HEK293 (cell line): ENCODE results near the gene TAS2R1.

ENCODE experiments used
- CTCF ChIA-PET: fragments of 350-600 bp; formaldehyde crosslinking; extraction: SDS; loops from one replicate; lab custom pipeline; 2021; ENCODE audit warnings: antibody characterized with exemption; lab: Yijun Ruan, JAX
- POLR2A ChIA-PET: fragments of 300-600 bp; formaldehyde crosslinking; extraction: SDS; loops from one replicate; lab custom pipeline; 2020; ENCODE audit warnings: antibody characterized with exemption, inconsistent platforms; lab: Yijun Ruan, JAX
- H3K27ac ChIP-seq: fragments of 200-500 bp; sonication (Bioruptor generic); 2 replicates; pipeline ENCODE4 v1.5.1; 2014; ENCODE audit warnings: low read depth, low read length, control low read depth, inconsistent platforms; ENCODE audit errors: extremely low read depth
- H3K36me3 ChIP-seq, 2 experiments: fragments of 200-500 bp in 1 of 2; sonication (Bioruptor generic) in 1 of 2; 1 replicate in 1 of 2; 2 replicates in 1 of 2; pipeline ENCODE4 v1.5.1; 2014 to 2017; ENCODE audit warnings: inconsistent platforms in 2 of 2, low read length in 2 of 2; ENCODE audit not compliant: control insufficient read depth in 2 of 2, insufficient read depth in 1 of 2
- H3K4me1 ChIP-seq: fragments of 200-500 bp; sonication (Bioruptor generic); 2 replicates; pipeline ENCODE4 v1.5.1; 2014; ENCODE audit warnings: mild to moderate bottlenecking, low read length, inconsistent platforms; ENCODE audit not compliant: control insufficient read depth, insufficient read depth
- H3K4me3 ChIP-seq: 2 replicates; pipeline ENCODE4 v1.5.1; 2011; ENCODE audit warnings: low read depth, mild to moderate bottlenecking, control low read depth, low read length, moderate library complexity
- H3K9me3 ChIP-seq: fragments of 200-500 bp; sonication (Bioruptor generic); 2 replicates; pipeline ENCODE4 v1.5.1; 2014; ENCODE audit warnings: low read depth, low read length, inconsistent platforms; ENCODE audit not compliant: control insufficient read depth, insufficient read depth
- GLIS1 ChIP-seq: fragments of 450-650 bp; formaldehyde crosslinking; IDR thresholded peaks from 2 replicates; pipeline ENCODE4 v1.5.1; 2016; ENCODE audit warnings: missing biosample characterization, missing genetic modification characterization
- HOXC10 ChIP-seq: sonication (generic); formaldehyde crosslinking; IDR thresholded peaks from 2 replicates; pipeline ENCODE4 v1.8.1; 2023; ENCODE audit warnings: mild to moderate bottlenecking, missing genetic modification reagents
- KLF16 ChIP-seq: fragments of 450-650 bp; formaldehyde crosslinking; IDR thresholded peaks from 2 replicates; pipeline ENCODE4 v1.5.1; 2017; ENCODE audit warnings: missing biosample characterization, missing genetic modification characterization
- MEIS1 ChIP-seq: sonication (generic); formaldehyde crosslinking; IDR thresholded peaks from 2 replicates; pipeline ENCODE4 v1.8.1; 2022; ENCODE audit warnings: missing genetic modification reagents, mild to moderate bottlenecking, borderline replicate concordance
- MYNN ChIP-seq: fragments of 450-650 bp; formaldehyde crosslinking; IDR thresholded peaks from 2 replicates; pipeline ENCODE4 v1.5.1; 2016; ENCODE audit warnings: missing biosample characterization, missing genetic modification characterization, borderline replicate concordance
- REPIN1 ChIP-seq: fragments of 450-650 bp; formaldehyde crosslinking; IDR thresholded peaks from 2 replicates; pipeline ENCODE4 v1.5.1; 2017; ENCODE audit warnings: missing biosample characterization, missing genetic modification characterization, low read depth
- SCRT2 ChIP-seq: fragments of 450-650 bp; formaldehyde crosslinking; IDR thresholded peaks from 2 replicates; pipeline ENCODE4 v1.5.1; 2016; ENCODE audit warnings: missing biosample characterization, missing genetic modification characterization
- SP2 ChIP-seq: fragments of 450-650 bp; formaldehyde crosslinking; IDR thresholded peaks from 2 replicates; pipeline ENCODE4 v1.5.1; 2016; ENCODE audit warnings: missing biosample characterization, missing genetic modification characterization
- ZBTB1 ChIP-seq: fragments of 450-650 bp; formaldehyde crosslinking; IDR thresholded peaks from 2 replicates; pipeline ENCODE4 v1.5.1; 2016; ENCODE audit warnings: missing biosample characterization, missing genetic modification characterization
- ZEB2 ChIP-seq: fragments of 450-650 bp; formaldehyde crosslinking; IDR thresholded peaks from 2 replicates; pipeline ENCODE4 v1.5.1; 2016; ENCODE audit warnings: missing biosample characterization, missing genetic modification characterization
- ZNF169 ChIP-seq: fragments of 450-650 bp; formaldehyde crosslinking; IDR thresholded peaks from 2 replicates; pipeline ENCODE4 v1.5.1; 2016; ENCODE audit warnings: missing biosample characterization, missing genetic modification characterization
- ZNF214 ChIP-seq: fragments of 450-650 bp; formaldehyde crosslinking; IDR thresholded peaks from 2 replicates; pipeline ENCODE4 v1.5.1; 2017; ENCODE audit warnings: missing biosample characterization, mild to moderate bottlenecking, missing genetic modification characterization, borderline replicate concordance
- ZNF37A ChIP-seq: fragments of 450-650 bp; IDR thresholded peaks from 2 replicates; pipeline ENCODE4 v1.5.1; 2018; ENCODE audit warnings: missing biosample characterization, missing genetic modification characterization
- ZNF501 ChIP-seq: fragments of 450-650 bp; formaldehyde crosslinking; IDR thresholded peaks from 2 replicates; pipeline ENCODE4 v1.5.1; 2016; ENCODE audit warnings: missing biosample characterization, missing genetic modification characterization
- ZNF555 ChIP-seq: fragments of 450-650 bp; formaldehyde crosslinking; conservative IDR thresholded peaks from 2 replicates; pipeline ENCODE4 v1.5.1; 2017; ENCODE audit warnings: missing biosample characterization, mild to moderate bottlenecking, missing genetic modification characterization, inconsistent platforms
- ZNF629 ChIP-seq: fragments of 450-650 bp; formaldehyde crosslinking; IDR thresholded peaks from 2 replicates; pipeline ENCODE4 v1.5.1; 2017; ENCODE audit warnings: missing biosample characterization, missing genetic modification characterization
- ZSCAN23 ChIP-seq: fragments of 450-650 bp; formaldehyde crosslinking; IDR thresholded peaks from 2 replicates; pipeline ENCODE4 v1.5.1; 2016; ENCODE audit warnings: missing biosample characterization, missing genetic modification characterization
- TF ChIP-seq, protein P1 (sequence below): fragments of 450-650 bp; formaldehyde crosslinking; IDR thresholded peaks from 2 replicates; pipeline ENCODE4 v1.5.1; 2016; ENCODE audit warnings: missing biosample characterization, missing genetic modification characterization, borderline replicate concordance
- TF ChIP-seq, protein P2 (sequence below): fragments of 450-650 bp; formaldehyde crosslinking; IDR thresholded peaks from 2 replicates; pipeline ENCODE4 v1.5.1; 2016; ENCODE audit warnings: missing biosample characterization, missing genetic modification characterization, low read depth
- TF ChIP-seq, protein P3 (sequence below): fragments of 450-650 bp; IDR thresholded peaks from 2 replicates; pipeline ENCODE4 v1.5.1; 2018; ENCODE audit warnings: missing biosample characterization, mild to moderate bottlenecking, missing genetic modification characterization
- TF ChIP-seq, protein P4 (sequence below): fragments of 450-650 bp; formaldehyde crosslinking; IDR thresholded peaks from 2 replicates; pipeline ENCODE4 v1.5.1; 2016; ENCODE audit warnings: missing biosample characterization, missing genetic modification characterization
- TF ChIP-seq, protein P5 (sequence below): fragments of 450-650 bp; formaldehyde crosslinking; IDR thresholded peaks from 2 replicates; pipeline ENCODE4 v1.5.1; 2017; ENCODE audit warnings: missing biosample characterization, missing genetic modification characterization

TAS2R1 gene, protein sequence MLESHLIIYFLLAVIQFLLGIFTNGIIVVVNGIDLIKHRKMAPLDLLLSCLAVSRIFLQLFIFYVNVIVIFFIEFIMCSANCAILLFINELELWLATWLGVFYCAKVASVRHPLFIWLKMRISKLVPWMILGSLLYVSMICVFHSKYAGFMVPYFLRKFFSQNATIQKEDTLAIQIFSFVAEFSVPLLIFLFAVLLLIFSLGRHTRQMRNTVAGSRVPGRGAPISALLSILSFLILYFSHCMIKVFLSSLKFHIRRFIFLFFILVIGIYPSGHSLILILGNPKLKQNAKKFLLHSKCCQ

DNA sequence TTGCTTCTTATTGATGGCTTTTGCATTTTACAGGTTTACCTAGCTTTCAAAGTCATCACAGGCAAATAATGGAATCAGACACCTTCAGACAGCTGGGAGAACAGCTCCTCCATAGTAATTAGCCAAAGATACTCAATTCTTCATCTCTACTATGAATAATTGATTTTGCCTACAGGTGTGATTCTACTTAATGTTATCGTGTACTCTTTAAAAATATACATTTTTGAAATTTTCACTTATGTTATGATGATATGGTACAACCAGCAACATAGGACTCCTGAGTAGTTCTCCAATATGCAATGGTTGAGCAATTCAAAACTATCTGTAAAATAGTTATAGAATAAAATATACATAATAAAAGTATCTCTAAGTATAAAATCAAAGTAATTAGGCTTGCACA, at the start of gene TAS2R1:
TSS of gene TAS2R1 (minus strand) at position 101 of the 400 bp plus-strand sequence. CDS start 319 bp downstream, outside the sequence.
- Histone ChIP-seq H3K27ac (no peak within 1 kb of the TSS), H3K36me3 (no peaks in the 10 kb centered on the region), H3K4me3 (no peak within 1 kb of the TSS), H3K4me1 (no peaks in the 10 kb centered on the region), H3K9me3 (no peaks in the 10 kb centered on the region)
- no peak for TF ChIP-seq ZNF501
- no peak for TF ChIP-seq ZNF629 (tag by site-specific recombination)
- TF ChIP-seq, protein P1, sequence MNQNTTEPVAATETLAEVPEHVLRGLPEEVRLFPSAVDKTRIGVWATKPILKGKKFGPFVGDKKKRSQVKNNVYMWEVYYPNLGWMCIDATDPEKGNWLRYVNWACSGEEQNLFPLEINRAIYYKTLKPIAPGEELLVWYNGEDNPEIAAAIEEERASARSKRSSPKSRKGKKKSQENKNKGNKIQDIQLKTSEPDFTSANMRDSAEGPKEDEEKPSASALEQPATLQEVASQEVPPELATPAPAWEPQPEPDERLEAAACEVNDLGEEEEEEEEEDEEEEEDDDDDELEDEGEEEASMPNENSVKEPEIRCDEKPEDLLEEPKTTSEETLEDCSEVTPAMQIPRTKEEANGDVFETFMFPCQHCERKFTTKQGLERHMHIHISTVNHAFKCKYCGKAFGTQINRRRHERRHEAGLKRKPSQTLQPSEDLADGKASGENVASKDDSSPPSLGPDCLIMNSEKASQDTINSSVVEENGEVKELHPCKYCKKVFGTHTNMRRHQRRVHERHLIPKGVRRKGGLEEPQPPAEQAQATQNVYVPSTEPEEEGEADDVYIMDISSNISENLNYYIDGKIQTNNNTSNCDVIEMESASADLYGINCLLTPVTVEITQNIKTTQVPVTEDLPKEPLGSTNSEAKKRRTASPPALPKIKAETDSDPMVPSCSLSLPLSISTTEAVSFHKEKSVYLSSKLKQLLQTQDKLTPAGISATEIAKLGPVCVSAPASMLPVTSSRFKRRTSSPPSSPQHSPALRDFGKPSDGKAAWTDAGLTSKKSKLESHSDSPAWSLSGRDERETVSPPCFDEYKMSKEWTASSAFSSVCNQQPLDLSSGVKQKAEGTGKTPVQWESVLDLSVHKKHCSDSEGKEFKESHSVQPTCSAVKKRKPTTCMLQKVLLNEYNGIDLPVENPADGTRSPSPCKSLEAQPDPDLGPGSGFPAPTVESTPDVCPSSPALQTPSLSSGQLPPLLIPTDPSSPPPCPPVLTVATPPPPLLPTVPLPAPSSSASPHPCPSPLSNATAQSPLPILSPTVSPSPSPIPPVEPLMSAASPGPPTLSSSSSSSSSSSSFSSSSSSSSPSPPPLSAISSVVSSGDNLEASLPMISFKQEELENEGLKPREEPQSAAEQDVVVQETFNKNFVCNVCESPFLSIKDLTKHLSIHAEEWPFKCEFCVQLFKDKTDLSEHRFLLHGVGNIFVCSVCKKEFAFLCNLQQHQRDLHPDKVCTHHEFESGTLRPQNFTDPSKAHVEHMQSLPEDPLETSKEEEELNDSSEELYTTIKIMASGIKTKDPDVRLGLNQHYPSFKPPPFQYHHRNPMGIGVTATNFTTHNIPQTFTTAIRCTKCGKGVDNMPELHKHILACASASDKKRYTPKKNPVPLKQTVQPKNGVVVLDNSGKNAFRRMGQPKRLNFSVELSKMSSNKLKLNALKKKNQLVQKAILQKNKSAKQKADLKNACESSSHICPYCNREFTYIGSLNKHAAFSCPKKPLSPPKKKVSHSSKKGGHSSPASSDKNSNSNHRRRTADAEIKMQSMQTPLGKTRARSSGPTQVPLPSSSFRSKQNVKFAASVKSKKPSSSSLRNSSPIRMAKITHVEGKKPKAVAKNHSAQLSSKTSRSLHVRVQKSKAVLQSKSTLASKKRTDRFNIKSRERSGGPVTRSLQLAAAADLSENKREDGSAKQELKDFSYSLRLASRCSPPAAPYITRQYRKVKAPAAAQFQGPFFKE (tag by site-specific recombination) = no peak
- no peak for TF ChIP-seq MEIS1 (CRISPR knock-in tag)
- no peak for TF ChIP-seq REPIN1 (tag by site-specific recombination)
- no peak for TF ChIP-seq MYNN (tag by site-specific recombination)
- TF ChIP-seq HOXC10 (CRISPR knock-in tag) = no peak
- TF ChIP-seq, protein P2, sequence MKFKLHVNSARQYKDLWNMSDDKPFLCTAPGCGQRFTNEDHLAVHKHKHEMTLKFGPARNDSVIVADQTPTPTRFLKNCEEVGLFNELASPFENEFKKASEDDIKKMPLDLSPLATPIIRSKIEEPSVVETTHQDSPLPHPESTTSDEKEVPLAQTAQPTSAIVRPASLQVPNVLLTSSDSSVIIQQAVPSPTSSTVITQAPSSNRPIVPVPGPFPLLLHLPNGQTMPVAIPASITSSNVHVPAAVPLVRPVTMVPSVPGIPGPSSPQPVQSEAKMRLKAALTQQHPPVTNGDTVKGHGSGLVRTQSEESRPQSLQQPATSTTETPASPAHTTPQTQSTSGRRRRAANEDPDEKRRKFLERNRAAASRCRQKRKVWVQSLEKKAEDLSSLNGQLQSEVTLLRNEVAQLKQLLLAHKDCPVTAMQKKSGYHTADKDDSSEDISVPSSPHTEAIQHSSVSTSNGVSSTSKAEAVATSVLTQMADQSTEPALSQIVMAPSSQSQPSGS (tag by site-specific recombination) = no peak
- no peak for TF ChIP-seq ZNF555
- TF ChIP-seq ZNF214 (tag by site-specific recombination) = no peak
- TF ChIP-seq SCRT2 = no peak
- CTCF ChIA-PET = no interaction called here
- POLR2A ChIA-PET = no interaction called here

DNA sequence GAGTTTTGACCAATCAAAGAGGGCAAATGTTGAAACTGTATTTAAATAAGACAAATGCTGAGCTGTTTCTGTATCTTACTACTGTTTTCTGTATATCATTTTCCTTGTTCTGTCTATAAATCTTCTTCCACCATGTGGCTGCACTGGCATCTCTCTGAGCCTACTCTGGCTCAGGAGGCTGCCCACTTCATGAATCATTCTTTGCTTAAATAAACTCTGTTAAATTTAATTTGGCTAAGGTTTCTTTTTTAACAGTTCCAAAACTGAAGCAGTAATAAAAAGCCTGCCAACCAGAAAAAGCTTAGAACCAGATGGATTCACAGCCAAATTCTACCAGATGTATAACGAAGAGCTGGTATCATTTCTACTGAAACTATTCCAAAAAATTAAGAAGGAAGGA, 40.2 kb upstream of the TAS2R1 start:
- no peak overlapping the region for H3K4me3 ChIP-seq
- no peaks in the 10 kb centered on the region for H3K4me1 ChIP-seq
- no peak overlapping the region for H3K27ac ChIP-seq
- ChIA-PET POLR2A (no interaction called here), CTCF (interaction anchor here (0.6 kb wide), 1 partner anchor 126 kb away, joined by 3 read pairs; no protein-coding TSS in a partner anchor)
- no peaks in the 10 kb centered on the region for H3K9me3 ChIP-seq
- H3K36me3 ChIP-seq = no peaks in the 10 kb centered on the region
- TF ChIP-seq GLIS1 (no peak), SP2 (tag by site-specific recombination) (no peak), KLF16 (tag by site-specific recombination) (no peak), ZBTB1 (tag by site-specific recombination) (no peak), ZNF37A (tag by site-specific recombination) (no peak), ZNF169 (tag by site-specific recombination) (no peak), ZSCAN23 (tag by site-specific recombination) (no peak), ZEB2 (no peak)
- TF ChIP-seq, protein P3, sequence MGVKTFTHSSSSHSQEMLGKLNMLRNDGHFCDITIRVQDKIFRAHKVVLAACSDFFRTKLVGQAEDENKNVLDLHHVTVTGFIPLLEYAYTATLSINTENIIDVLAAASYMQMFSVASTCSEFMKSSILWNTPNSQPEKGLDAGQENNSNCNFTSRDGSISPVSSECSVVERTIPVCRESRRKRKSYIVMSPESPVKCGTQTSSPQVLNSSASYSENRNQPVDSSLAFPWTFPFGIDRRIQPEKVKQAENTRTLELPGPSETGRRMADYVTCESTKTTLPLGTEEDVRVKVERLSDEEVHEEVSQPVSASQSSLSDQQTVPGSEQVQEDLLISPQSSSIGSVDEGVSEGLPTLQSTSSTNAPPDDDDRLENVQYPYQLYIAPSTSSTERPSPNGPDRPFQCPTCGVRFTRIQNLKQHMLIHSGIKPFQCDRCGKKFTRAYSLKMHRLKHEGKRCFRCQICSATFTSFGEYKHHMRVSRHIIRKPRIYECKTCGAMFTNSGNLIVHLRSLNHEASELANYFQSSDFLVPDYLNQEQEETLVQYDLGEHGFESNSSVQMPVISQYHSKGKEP (tag by site-specific recombination) = no peak
- TF ChIP-seq, protein P4, sequence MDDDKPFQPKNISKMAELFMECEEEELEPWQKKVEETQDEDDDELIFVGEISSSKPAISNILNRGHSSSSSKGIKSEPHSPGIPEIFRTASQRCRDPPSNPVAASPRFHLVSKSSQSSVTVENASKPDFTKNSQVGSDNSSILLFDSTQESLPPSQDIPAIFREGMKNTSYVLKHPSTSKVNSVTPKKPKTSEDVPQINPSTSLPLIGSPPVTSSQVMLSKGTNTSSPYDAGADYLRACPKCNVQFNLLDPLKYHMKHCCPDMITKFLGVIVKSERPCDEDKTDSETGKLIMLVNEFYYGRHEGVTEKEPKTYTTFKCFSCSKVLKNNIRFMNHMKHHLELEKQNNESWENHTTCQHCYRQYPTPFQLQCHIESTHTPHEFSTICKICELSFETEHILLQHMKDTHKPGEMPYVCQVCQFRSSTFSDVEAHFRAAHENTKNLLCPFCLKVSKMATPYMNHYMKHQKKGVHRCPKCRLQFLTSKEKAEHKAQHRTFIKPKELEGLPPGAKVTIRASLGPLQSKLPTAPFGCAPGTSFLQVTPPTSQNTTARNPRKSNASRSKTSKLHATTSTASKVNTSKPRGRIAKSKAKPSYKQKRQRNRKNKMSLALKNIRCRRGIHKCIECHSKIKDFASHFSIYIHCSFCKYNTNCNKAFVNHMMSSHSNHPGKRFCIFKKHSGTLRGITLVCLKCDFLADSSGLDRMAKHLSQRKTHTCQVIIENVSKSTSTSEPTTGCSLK (tag by site-specific recombination) = no peak
- TF ChIP-seq, protein P5, sequence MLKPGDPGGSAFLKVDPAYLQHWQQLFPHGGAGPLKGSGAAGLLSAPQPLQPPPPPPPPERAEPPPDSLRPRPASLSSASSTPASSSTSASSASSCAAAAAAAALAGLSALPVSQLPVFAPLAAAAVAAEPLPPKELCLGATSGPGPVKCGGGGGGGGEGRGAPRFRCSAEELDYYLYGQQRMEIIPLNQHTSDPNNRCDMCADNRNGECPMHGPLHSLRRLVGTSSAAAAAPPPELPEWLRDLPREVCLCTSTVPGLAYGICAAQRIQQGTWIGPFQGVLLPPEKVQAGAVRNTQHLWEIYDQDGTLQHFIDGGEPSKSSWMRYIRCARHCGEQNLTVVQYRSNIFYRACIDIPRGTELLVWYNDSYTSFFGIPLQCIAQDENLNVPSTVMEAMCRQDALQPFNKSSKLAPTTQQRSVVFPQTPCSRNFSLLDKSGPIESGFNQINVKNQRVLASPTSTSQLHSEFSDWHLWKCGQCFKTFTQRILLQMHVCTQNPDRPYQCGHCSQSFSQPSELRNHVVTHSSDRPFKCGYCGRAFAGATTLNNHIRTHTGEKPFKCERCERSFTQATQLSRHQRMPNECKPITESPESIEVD (tag by site-specific recombination) = no peak
